ENCODE data around the gene PLPP4.

Gene PLPP4

DNA sequence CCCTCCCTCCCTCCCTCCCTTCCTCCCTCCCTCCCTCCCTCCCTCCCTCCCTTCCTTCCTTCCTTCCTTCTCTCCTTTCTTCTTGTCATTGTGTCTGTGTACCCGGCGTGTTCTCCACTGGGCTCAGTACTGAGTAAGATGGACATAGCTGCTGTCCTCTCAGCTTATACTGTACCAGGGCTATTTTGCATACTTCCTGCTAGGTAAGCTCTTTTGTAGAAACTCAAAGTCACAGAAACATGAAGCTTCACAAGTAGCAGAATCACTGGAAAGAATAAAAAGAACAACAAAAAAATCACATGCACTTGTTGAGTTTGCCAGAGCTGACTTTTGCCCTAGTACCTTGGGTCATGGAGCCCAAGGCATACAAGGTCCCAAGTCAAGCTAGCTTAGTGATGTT, 125.7 kb downstream of the PLPP4 start:
- no peak for DNase-seq

GRCh38 chr10:120583424-120584108, 126.5 kb downstream of the PLPP4 start:
- DNase-seq = no peak

GRCh38 chr10:120584786-120585185, 127.8 kb downstream of the PLPP4 start:
- DNase-seq = no peak

GRCh38 chr10:120586471-120586872, 129.4 kb downstream of the PLPP4 start:
- no peak for DNase-seq

DNA sequence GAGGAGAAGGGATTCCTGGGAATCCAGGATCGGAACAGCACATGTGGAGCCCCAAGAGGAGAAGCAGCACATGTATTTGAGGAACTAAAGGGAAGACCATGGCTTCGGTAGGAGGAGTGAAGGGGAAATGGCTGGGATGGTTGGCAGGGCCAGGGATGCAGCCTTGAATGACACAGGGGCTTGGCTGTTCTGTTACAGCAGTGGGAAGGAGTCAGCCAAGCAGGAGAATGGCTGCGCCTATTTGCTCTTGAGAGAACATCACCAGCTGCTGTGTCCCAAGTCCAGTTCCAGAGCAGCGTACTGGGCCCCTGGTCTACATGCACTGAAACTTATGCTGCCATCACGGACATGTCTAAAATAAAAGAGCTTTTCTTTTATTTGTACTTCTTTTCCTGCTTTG, 130.0 kb downstream of the PLPP4 start:
- DNase-seq = no peak

GRCh38 chr10:120588311-120588710, 131.3 kb downstream of the PLPP4 start:
- no peak for DNase-seq

DNA sequence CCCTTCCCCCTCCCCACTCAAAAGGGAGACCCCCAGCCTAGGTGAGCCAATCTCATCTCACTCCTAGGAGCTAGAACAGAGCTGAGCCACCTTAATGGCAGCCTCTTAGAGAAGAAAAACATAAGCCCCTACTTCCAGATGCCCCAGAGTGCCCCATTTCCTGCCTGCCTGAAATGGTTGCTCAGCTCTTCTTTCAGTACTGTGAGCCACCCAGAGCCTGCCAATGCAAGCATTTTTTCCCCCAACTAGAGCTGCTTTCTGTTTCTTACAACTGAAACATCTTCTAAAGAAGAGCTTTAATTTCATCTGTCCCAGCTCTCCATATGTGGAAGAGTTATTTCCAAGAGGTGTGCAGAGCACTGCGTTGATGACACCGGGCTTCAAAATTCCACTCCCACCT, 136.7 kb downstream of the PLPP4 start:
- DNase-seq = no peak

GRCh38 chr10:120597902-120598301, 140.9 kb downstream of the PLPP4 start:
- DNase-seq = no peak

DNA sequence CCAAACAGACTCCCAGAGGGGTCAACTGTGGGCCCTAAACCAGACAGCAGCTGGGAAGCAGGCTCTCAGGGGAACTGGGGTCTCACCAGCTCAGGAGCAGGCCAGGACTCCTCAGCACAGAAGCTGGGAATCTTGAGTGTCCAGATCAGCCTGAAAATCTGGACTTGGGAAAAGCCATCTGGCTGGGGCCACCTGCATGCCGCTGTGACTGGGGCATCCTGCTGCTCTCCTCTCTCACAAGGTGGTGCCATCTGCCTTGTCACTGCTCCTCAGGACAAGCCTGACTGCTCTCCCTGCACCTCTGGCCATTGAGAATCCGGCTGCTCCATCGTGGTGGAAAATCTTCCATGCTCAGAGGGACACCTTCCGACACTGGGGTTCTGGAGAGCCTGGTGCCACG, 141.4 kb downstream of the PLPP4 start:
- DNase-seq = peak; percentile 21

GRCh38 chr10:120599200-120599724, 142.2 kb downstream of the PLPP4 start:
- DNase-seq = no peak

DNA sequence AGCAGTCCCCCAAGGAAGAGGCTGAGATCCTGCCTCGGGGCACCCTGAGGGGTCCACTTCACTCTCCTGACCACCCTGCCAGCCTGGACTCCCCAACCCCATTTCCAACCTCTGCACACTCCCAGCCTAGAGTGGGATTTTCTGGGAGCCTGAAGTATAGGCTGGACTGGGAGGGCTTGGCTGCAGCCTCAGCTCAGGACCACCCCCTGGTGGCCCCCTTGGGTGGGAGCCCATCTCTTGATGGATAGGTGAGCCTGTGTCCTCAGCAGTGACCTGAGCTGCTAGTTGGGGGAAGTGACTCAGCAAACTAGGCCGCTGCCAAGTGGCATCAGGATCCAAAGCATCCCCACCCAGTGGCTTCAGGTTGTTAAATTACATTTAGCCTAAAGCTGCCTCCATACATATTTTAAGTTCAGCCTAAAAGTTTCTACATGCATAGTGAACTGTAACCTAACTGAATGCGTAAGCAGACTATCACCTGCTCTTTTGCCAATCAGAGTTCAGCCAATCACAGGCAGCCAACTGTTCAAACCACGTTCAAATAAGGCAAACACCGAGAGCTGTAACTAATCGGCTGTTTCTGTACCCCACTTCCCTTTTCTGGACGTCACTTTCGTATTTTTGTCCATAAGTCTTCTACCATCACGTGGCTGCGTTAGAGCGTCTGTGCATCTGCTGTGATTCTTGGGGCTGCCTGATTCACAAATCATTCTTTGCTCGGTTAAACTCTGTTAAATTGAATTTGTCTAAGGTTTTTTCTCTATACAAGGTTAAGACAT, 144.0 kb downstream of the PLPP4 start:
- DNase-seq = no peak

GRCh38 chr10:120601999-120602398, 145.0 kb downstream of the PLPP4 start:
- DNase-seq = no peak

DNA sequence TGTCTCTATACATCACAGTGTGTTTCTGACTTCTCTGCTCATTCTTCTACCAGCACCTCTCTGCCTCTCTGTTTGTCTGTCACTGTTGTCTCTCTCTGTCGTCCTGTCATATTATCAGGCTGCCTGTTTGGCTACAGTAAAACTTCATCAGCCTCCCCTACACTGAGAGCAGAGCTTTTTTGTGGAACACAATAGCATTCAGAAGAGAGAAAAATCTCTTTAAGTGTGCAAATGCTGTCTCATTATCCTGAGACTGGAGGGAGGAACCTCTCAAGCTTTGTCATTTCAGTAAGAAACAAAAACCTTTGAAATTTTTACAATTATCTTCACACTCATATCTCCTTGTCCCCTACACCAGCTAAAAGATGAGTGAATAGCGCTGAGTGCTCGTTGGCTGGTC, 148.4 kb downstream of the PLPP4 start:
- no peak for DNase-seq

DNA sequence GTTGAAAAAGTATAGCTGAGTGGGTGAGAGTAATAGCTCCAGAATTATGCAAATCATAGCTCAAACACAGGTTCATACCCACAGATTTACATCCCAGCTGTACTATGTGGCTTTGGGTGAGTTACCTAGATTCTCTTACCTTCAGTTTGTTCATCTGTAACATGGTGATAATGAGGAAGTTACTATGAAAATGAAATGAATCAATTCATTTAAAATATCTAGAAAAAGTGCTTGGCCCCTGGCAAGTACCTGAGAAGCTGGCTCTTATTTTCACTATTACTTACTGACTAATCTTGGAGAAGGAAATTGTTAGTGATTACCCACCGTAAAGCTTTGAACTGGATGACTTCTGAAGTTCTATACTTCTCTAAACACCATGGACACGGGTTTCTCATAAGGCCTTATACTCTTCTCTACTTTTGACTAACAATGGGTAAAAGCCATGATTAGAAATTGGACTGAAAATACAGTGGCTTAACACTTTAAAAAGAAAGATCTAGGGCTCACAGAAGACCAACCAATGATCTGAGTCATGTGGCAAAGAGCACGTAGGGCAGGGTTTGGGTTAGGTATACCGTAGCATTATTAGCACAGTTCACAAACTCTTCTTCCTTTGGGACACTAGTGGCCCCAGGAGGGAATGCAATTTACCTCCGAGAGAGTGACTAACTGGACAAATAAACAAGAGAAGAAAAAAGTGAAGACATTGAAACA, 149.2 kb downstream of the PLPP4 start:
- no peak for DNase-seq

DNA sequence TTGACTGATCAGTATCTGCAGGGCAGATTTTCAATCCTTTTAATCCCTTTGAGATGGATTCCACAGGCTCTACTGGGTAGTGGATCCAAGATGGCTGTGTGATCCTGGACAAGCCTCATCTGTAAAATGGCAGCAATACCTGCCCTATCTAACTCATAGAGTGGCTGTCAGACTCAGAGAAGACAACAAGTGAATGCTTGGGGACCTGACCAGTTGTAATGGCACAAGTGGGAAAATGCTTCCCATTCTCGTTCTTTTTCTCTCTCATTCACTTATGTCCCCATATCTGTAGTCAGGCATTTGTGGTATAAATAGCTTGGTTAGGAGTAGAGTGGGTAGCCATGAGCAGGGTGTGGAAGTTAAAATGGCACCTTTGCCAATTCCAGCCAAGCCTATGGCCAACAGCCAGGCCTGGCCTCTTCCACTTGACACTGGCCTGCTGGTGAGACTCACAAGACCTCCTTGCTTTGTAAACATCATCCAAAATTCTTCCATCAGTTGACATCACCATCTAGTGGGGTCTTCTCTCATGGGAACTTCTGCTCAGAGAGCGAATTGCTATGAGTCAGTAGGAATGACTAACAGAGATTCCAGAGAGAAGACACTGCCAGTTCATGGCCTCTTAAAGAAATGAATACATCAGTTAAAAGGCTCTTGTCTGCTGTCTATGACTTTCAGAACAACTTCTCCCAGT, 150.1 kb downstream of the PLPP4 start:
- DNase-seq = no peak

DNA sequence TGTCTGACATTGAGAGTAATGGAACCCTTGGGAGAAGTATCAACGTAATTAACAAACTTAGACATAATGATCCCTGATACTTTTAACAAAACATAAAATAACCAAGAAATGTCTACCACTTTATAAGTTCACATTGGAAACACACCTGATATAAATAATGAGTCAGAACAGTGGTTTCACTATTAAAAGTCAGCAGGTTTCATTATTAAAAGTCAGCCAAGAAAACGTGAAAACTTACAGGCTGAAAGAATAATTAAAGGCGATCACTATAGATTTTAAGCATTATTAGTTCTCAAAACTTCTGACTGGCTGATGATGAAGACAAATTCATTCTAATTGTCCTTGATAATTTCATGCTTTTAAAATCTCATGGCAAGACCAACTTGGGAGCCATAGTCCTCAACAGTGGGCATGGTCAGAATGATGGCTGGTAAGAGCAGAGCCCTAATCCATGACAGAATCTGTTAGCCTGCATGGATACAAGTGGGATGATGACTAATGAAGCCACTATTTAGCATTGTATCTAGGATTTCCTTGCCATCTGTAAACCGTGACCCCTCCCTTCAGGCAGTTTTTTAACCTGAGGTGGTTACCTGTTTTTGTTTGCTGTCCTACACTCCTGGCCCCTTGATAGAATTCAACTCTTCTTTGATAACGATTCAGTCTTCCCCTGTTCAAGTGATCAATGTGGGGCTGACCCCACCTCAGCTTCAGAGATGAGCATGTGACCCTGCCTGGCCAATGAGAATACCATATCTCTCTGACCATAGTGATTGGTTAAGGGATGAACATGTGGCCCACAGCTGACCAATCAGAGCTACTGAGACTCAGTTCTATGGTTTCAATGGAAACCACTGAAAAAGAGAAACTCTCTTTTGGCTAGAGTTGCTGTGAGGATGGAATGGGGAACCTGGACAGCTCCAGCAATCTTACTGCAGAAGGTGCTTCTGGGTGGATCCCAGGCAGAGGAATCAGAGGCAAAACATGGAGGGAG, 151.0 kb downstream of the PLPP4 start:
- DNase-seq = no peak

- DNase-seq = no peak
Measured at GRCh38 chr10:120609006-120609405, 152.0 kb downstream of the PLPP4 start.

DNA sequence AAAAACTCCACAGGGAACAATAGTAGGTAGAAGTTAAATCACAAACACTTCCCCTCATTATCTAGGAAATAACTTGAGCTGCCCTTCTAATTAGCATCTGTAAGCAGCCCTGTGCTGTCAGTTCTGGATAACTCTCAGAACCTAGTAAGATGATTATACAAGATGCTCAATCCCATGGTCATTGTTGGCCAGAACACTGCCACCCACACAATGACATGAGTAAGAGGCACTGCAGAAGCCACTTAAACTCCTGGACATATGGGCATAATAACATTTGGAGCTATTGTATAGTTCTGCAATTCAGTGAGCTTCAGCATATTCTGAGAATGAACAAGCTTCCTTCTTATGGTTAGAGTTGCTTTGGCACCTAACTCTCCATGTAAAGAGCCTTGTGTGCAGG, 153.8 kb downstream of the PLPP4 start:
- DNase-seq = no peak

GRCh38 chr10:120612756-120613155, 155.7 kb downstream of the PLPP4 start:
- DNase-seq = no peak

DNA sequence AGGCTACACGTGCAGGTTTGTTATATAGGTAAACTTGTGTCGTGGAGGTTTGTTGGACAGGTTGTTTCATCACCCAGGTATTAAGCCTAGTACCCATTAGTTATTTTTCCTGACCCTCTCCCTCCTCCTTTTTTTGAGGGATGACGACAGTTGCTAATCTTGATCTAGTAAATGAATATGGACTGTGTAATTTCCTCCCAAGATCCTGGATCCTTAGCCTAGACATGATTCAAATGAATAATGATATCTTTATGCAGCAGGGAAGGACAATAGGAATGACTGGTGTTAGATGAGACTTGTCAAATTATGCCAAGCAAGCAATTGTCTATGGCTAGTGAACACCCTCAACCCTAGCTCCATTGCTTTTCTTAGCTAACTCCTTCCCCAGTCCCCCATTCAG, 156.2 kb downstream of the PLPP4 start:
- no peak for DNase-seq

DNA sequence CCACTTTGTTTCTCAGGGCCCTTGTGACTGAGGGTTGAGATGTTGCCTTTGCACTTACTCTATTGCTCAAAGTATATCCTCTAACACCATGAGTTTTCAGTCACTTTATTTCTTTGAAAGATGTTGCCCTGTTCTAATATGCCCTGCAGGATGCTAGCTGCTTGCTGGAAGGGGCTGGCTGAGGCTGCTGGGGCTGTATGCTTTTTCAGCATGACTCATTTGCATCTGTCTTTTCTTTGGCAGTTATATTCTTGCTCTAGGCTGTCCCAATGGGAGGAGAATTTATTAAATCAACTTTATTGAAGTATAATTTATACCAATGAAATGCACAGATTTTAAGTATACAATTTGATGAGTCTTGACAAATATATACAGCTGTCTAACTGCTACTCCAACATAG, 157.7 kb downstream of the PLPP4 start:
- no peak for DNase-seq
